Small intestine (tissue), 7 donors: ENCODE data around the gene FBXO8. TPM values are rescaled to one million over a fixed set of nuclear protein-coding genes. Genes with fewer than 3 reads are reported as not detected.
A peak's percentile ranks its signal among the peaks of the same experiment; 100 is the strongest.

Source experiments
- DNase-seq, 2 donors: peaks; one replicate each; pipeline versions ENCODE4 v3.0.0 to v3.0.0-alpha.2; 2013
- FAIRE-seq: peaks from 2 replicates; lab custom pipeline; 2012; peaks lifted over from hg19 to GRCh38; lab: Jason Lieb, UNC
- H3K27ac ChIP-seq, 3 donors: one replicate each; pipeline ENCODE4 v1.5.1; 2013; ENCODE audit warnings: low read length in 2 of 3, mild to moderate bottlenecking in 2 of 3, control low read depth in 1 of 3, inconsistent platforms in 1 of 3, low read depth in 1 of 3, moderate library complexity in 1 of 3
- H3K27me3 ChIP-seq, 3 donors: one replicate each; pipeline ENCODE4 v1.6.1; 2013; ENCODE audit warnings: low read length in 3 of 3, inconsistent platforms in 1 of 3; ENCODE audit not compliant: control insufficient read depth in 3 of 3, insufficient read depth in 3 of 3
- H3K36me3 ChIP-seq, 3 donors: one replicate each; pipeline ENCODE4 v1.6.1; 2013; ENCODE audit warnings: low read length in 3 of 3, inconsistent platforms in 1 of 3, low read depth in 1 of 3, mild to moderate bottlenecking in 1 of 3, moderate library complexity in 1 of 3; ENCODE audit not compliant: control insufficient read depth in 3 of 3, insufficient read depth in 2 of 3
- H3K4me1 ChIP-seq, 3 donors: one replicate each; pipeline ENCODE4 v1.6.1; 2013; ENCODE audit warnings: low read length in 2 of 3, inconsistent platforms in 1 of 3, low read depth in 1 of 3, mild to moderate bottlenecking in 1 of 3, moderate library complexity in 1 of 3; ENCODE audit not compliant: control insufficient read depth in 3 of 3, insufficient read depth in 2 of 3
- H3K4me3 ChIP-seq, 3 donors: one replicate each; pipeline ENCODE4 v1.5.1; 2013; ENCODE audit warnings: low read length in 3 of 3, control low read depth in 1 of 3, inconsistent platforms in 1 of 3, low read depth in 1 of 3, mild to moderate bottlenecking in 1 of 3, moderate library complexity in 1 of 3
- H3K9me3 ChIP-seq, 2 donors: one replicate each; pipeline ENCODE4 v1.6.1; 2013; ENCODE audit warnings: low read depth in 1 of 2, low read length in 1 of 2; ENCODE audit not compliant: control insufficient read depth in 2 of 2, insufficient read depth in 1 of 2
- WGBS, 3 donors: extraction: QIAGEN DNeasy Blood & Tissue Kit; methylation state at CpG; one replicate each; pipeline ENCODE4 v1.1.7; 2013; 5-methylcytosine and 5-hydroxymethylcytosine counted together
- polyA plus RNA-seq, 4 donors: library from polyadenylated mRNA; stranded (reverse) in 3 of 4; unstranded in 1 of 4; fragments of 200-250 nt in 3 of 4; fragments of 120-200 nt in 1 of 4; gene quantifications; one replicate each; pipeline versions ENCODE4 v1.2.1 to v1.2.3, GENCODE V29; 2013
- donor health status: healthy with polysubstance abuse.
- donor health status: control.
- donor health status: control.
- donor health status: Bipolar disorder and iron deficiency.
- donor health status: healthy.

FBXO8 gene
- polyA plus RNA-seq, 4 donors: 14.5 to 25.5 (median 23.3) TPM

GRCh38 chr4:174210354-174210753 is 73.1 kb downstream of the FBXO8 start:
- 53 to 62% (median 55%) methylated on average over 2 of the region's 2 CpGs for WGBS, 3 donors
- Histone ChIP-seq H3K36me3 (no peaks in the 10 kb centered on the region), H3K4me1 (peaks cover 0 to 11% (median 7%) of the 10 kb centered on the region in 3 donors), H3K4me3 (no peak overlapping the region), H3K27ac (no peak overlapping the region), H3K9me3 (peaks cover 0 to 3% of the 10 kb centered on the region in 2 donors), H3K27me3 (peaks cover 0 to 57% (median 22%) of the 10 kb centered on the region in 3 donors)
- DNase-seq (no peak), FAIRE-seq (no peak)

GRCh38 chr4:174209341-174209740 is 74.1 kb downstream of the FBXO8 start:
- 15 to 32% (median 24%) methylated on average over 1 of the region's 1 CpG for WGBS, 3 donors
- DNase-seq: no peak
- Histone ChIP-seq H3K36me3 (no peaks in the 10 kb centered on the region), H3K9me3 (peaks cover 0 to 3% of the 10 kb centered on the region in 2 donors), H3K27me3 (peaks cover 0 to 52% (median 18%) of the 10 kb centered on the region in 3 donors), H3K4me3 (no peak overlapping the region), H3K27ac (no peak overlapping the region), H3K4me1 (peaks cover 0 to 7% (median 3%) of the 10 kb centered on the region in 3 donors)
- FAIRE-seq: no peak

GRCh38 chr4:174207367-174207766 is 76.1 kb downstream of the FBXO8 start:
- no peak for FAIRE-seq
- WGBS, 3 donors: 45 to 56% (median 48%) methylated on average over 3 of the region's 3 CpGs
- Histone ChIP-seq H3K4me3 (no peak overlapping the region), H3K4me1 (peaks cover 0 to 3% (median 0%) of the 10 kb centered on the region in 3 donors), H3K27me3 (peaks cover 0 to 37% (median 9%) of the 10 kb centered on the region in 3 donors), H3K27ac (no peak overlapping the region), H3K9me3 (no peaks in the 10 kb centered on the region), H3K36me3 (no peaks in the 10 kb centered on the region)
- DNase-seq: no peak

GRCh38 chr4:174204164-174204831 is 79.2 kb downstream of the FBXO8 start:
- DNase-seq (no peak), FAIRE-seq (no peak)
- WGBS, 3 donors: 72 to 82% (median 75%) methylated on average over 9 of the region's 9 CpGs
- Histone ChIP-seq H3K27ac (no peak overlapping the region), H3K36me3 (no peaks in the 10 kb centered on the region), H3K9me3 (no peaks in the 10 kb centered on the region), H3K27me3 (peaks cover 0 to 11% (median 0%) of the 10 kb centered on the region in 3 donors), H3K4me1 (no peaks in the 10 kb centered on the region), H3K4me3 (no peak overlapping the region)

- WGBS, 3 donors: 62 to 69% (median 63%) methylated on average over 2 of the region's 2 CpGs
- FAIRE-seq: no peak
- peaks cover 0 to 9% (median 3%) of the 10 kb centered on the region in 3 donors for H3K27me3 ChIP-seq
- H3K9me3 ChIP-seq: no peaks in the 10 kb centered on the region
- no peak for DNase-seq
- no peak overlapping the region for H3K27ac ChIP-seq
- no peaks in the 10 kb centered on the region for H3K4me1 ChIP-seq
- no peaks in the 10 kb centered on the region for H3K36me3 ChIP-seq
- no peak overlapping the region for H3K4me3 ChIP-seq
These were observed 81.6 kb downstream of the FBXO8 start for GRCh38 chr4:174201871-174202270.

GRCh38 chr4:174199735-174200134 is 83.7 kb downstream of the FBXO8 start:
- DNase-seq (no peak), FAIRE-seq (peak; percentile 65)
- Histone ChIP-seq H3K27me3 (peaks cover 0 to 6% (median 3%) of the 10 kb centered on the region in 3 donors), H3K9me3 (no peaks in the 10 kb centered on the region), H3K36me3 (no peaks in the 10 kb centered on the region), H3K4me1 (no peaks in the 10 kb centered on the region), H3K4me3 (no peak overlapping the region), H3K27ac (no peak overlapping the region)
- WGBS, 3 donors: 38 to 61% (median 42%) methylated on average over 2 of the region's 2 CpGs

GRCh38 chr4:174198828-174199227 is 84.6 kb downstream of the FBXO8 start:
- 56 to 65% (median 64%) methylated on average over 4 of the region's 4 CpGs for WGBS, 3 donors
- no peaks in the 10 kb centered on the region for H3K4me1 ChIP-seq
- DNase-seq (no peak), FAIRE-seq (no peak)
- no peak overlapping the region for H3K27ac ChIP-seq
- no peaks in the 10 kb centered on the region for H3K36me3 ChIP-seq
- H3K27me3 ChIP-seq: peaks cover 0 to 3% (median 0%) of the 10 kb centered on the region in 3 donors
- H3K4me3 ChIP-seq: no peak overlapping the region
- no peaks in the 10 kb centered on the region for H3K9me3 ChIP-seq

- Histone ChIP-seq H3K36me3 (no peaks in the 10 kb centered on the region), H3K4me3 (no peak overlapping the region), H3K27ac (no peak overlapping the region), H3K9me3 (no peaks in the 10 kb centered on the region), H3K4me1 (peaks cover 0 to under 1% (median 0%) of the 10 kb centered on the region in 3 donors), H3K27me3 (peaks cover 0 to 3% (median 0%) of the 10 kb centered on the region in 3 donors)
- FAIRE-seq (peak; percentile 59), DNase-seq (no peak)
- 86 to 92% (median 91%) methylated on average over 1 of the region's 1 CpG for WGBS, 3 donors
These were observed 85.1 kb downstream of the FBXO8 start for GRCh38 chr4:174198396-174198795.
